ENCODE measurements around the gene PKDCC.

GRCh38 chr2:42101206-42102023 lies 53.6 kb downstream of the PKDCC start:
- no peak for TF ChIP-seq CTCF (IDR thresholded peaks at IDR 0.05)
- TF ChIP-seq POLR2A (IDR thresholded peaks at IDR 0.05) = peak in 1 of 2 donors; percentile 52
